Measurements from ENCODE around the gene TENM4.

- TF ChIP-seq TCF7L2 (IDR thresholded peaks at IDR 0.05; ENCODE audit: borderline replicate concordance, low read depth, low read length) (no peak), GLI2 (tag by site-specific recombination; IDR thresholded peaks at IDR 0.05; ENCODE audit: borderline replicate concordance, low read depth) (no peak), CTCF (tag by site-specific recombination; IDR thresholded peaks at IDR 0.05) (no peak), PATZ1 (tag by site-specific recombination; IDR thresholded peaks at IDR 0.05) (no peak), KLF16 (tag by site-specific recombination; IDR thresholded peaks at IDR 0.05) (no peak), ZNF514 (tag by site-specific recombination; IDR thresholded peaks at IDR 0.05) (no peak), ZNF701 (tag by site-specific recombination; IDR thresholded peaks at IDR 0.05) (no peak), ZBTB1 (tag by site-specific recombination; IDR thresholded peaks at IDR 0.05) (no peak), ZNF776 (tag by site-specific recombination; IDR thresholded peaks at IDR 0.05; ENCODE audit: borderline replicate concordance) (no peak), ZNF24 (tag by site-specific recombination; IDR thresholded peaks at IDR 0.05) (no peak), ZBTB26 (tag by site-specific recombination; optimal IDR thresholded peaks at IDR 0.05) (no peak), KLF7 (tag by site-specific recombination; IDR thresholded peaks at IDR 0.05; ENCODE audit: borderline replicate concordance) (no peak)
These were observed 311.1 kb downstream of the TENM4 start for GRCh38 chr11:79129702-79130101.
